EL (cell line): Measurements from ENCODE around the gene CD5L.
A peak's percentile ranks its signal among the peaks of the same experiment; 100 is the strongest.

ENCODE experiments used
- DNase-seq: peaks from one replicate; pipeline ENCODE4 v3.0.0-alpha.2; 2016

Gene CD5L

GRCh38 chr1:157806431-157807149 lies 35.0 kb downstream of the CD5L start:
- no peak for DNase-seq

GRCh38 chr1:157803851-157804250 lies 37.8 kb downstream of the CD5L start:
- no peak for DNase-seq

- no peak for DNase-seq
Measured at GRCh38 chr1:157799996-157800395, 41.6 kb downstream of the CD5L start.

GRCh38 chr1:157798211-157798610 lies 43.4 kb downstream of the CD5L start:
- peak; percentile 4 for DNase-seq

GRCh38 chr1:157785248-157785647 lies 56.4 kb downstream of the CD5L start:
- no peak for DNase-seq

- DNase-seq: no peak
Measured at GRCh38 chr1:157784801-157785200, 56.8 kb downstream of the CD5L start.

- DNase-seq: no peak
Measured at GRCh38 chr1:157782931-157783330, 58.7 kb downstream of the CD5L start.

GRCh38 chr1:157781048-157781447 lies 60.6 kb downstream of the CD5L start:
- no peak for DNase-seq
